GM18499 (cell line): ENCODE measurements around the gene COX8A.
"Not testable (repeated sequence)": the region's sequence is repeated elsewhere in the genome, so short reads cannot be mapped to it uniquely, and the experiment has no call there.

Experiments
- ATAC-seq: cut with Tn5 transposase; IDR thresholded peaks from one replicate; pipeline ENCODE4 v1.9.1; 2021; ENCODE audit warnings: moderate number of reproducible peaks; ENCODE audit not compliant: insufficient read depth, unreplicated experiment

Gene COX8A

DNA sequence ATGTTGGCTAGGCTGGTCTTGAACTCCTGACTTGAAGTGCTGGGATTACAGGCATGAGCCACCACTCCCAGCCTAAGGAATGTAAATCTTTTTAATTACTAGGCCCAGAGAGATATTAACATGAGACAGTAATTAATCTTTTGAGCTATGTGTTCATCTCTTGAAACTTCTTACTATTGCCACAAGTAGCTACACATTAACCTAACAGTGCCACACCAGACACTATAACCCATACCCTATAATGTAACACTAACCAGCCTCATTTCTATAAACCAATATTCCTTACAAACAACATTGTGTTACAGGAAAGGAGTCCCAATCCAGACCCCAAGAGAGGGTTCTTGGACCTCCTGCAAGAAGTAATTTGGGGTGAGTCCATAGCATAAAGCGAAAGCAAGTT is 8.0 kb upstream of the COX8A start:
- no peak for ATAC-seq

DNA sequence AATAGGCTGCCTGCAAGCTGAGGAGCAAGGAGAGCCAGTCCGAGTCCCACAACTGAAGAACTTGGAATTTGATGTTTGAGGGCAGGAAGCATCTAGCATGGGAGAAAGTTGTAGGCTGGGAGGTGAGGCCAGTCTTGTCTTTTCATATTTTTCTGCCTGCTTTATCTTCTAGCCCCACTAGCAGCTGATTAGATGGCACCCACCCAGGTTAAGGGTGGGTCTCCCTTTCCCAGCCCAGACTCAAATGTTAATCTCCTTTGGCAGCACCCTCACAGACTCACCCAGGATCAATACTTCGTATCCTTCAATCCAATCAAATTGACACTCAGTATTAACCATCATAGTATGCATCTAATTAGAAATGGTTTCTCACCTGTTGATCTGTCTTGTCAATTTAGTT is 5.0 kb upstream of the COX8A start:
- no peak for ATAC-seq

DNA sequence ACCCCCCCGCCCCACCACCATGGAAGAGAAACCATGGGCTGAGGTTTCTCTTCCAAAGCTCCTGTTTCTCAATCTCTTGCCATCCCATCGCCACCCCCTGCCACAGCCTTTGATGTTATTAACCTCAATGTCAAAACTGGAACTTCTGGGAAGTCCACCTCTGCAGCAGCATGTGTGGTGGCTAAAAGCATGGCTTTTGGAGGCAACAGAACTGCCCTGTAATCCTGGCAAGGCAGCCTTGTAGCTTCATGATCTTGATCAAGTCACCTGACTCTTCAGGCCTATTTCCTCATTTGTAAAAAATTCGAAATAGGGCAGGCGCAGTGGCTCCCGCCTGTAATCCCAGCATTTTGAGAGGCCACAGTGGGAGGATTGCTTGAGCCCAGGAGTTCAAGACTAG is 3.5 kb upstream of the COX8A start:
- no peak for ATAC-seq

DNA sequence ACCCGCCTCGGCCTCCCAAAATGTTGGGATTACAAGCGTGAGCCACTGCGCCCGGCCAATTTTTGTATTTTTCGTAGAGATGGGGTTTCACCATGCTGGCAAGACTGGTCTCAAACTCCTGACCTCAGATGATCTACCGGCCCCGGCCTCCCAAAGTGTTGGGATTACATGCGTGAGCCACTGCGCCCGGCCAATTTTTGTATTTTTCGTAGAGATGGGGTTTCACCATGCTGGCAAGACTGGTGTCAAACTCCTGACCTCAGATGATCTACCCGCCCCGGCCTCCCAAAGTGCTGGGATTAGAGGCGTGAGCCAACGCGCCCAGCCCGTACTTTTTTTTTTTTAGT is 535 bp upstream of the COX8A start:
- ATAC-seq, result not testable (repeated sequence)

DNA sequence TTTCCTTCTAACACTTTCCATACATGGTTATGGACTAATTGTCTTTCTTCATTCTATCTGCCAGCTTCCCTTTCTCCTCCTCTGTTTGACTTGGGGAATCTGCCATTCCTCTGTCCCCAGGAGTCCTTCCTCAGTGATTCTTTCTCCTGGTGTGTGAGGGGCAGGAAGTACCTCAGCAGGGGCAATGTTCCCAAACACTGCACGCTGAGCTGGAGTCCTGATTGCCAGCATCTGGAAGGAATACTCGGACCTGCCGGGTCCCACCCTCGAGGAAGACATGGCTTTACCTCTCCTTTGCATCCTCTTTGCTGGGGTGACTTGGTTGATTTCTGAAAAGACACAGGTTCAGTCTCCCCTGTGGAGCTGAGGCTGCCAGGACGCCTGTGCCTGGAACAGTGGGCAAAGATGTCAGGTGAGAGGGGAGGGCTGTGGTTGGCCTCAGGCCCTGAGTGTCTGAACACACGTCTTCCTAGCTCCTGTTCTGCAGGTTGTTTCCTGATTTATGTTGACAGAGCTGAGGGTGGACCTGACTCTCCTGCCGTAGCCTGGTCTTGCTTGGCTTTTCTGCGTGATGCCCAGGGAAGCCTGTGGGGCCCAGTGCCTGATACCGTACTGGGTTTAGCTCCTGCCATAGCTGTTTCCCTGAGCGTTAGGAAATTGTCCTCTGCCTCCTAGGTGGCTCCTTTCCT is 4.3 kb downstream of the COX8A start:
- ATAC-seq, result no peak

DNA sequence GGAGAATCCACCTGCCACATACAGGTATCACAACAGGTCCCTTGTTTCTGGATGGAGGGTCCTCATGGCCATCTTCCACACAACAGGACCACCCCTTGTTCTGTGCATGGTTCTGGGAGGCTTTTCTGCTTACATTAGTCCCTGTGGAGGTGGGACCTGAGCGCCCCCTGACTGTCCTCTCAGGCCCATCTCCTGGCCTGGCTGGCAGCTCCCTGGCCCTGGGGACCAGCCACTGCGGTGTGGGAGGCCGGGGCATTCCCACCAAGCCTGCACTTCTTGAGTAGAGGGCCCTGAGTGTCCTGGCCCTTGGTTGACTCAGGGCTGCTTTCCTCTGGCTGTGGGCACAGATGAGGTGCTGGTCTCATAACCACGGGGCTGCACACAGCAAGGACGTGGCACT is 5.0 kb downstream of the COX8A start:
- ATAC-seq, result no peak

DNA sequence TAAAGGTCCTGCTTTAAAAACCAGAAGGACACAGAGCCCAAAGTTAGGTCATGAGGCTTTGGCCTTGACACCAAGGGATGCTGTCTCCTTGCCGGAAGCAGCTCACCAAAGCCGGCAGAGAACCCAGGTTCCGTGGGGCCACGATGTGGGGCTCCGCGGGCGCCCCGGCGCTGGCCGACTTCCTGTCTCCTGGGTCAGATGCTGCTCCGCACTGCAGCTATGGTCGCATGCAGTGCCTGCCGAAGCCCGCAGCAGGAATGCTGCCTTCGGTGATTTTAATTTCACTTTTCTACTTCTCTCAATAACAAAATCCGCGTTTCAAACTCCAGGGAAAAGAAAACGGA is 11.4 kb downstream of the COX8A start:
- ATAC-seq, result no peak

DNA sequence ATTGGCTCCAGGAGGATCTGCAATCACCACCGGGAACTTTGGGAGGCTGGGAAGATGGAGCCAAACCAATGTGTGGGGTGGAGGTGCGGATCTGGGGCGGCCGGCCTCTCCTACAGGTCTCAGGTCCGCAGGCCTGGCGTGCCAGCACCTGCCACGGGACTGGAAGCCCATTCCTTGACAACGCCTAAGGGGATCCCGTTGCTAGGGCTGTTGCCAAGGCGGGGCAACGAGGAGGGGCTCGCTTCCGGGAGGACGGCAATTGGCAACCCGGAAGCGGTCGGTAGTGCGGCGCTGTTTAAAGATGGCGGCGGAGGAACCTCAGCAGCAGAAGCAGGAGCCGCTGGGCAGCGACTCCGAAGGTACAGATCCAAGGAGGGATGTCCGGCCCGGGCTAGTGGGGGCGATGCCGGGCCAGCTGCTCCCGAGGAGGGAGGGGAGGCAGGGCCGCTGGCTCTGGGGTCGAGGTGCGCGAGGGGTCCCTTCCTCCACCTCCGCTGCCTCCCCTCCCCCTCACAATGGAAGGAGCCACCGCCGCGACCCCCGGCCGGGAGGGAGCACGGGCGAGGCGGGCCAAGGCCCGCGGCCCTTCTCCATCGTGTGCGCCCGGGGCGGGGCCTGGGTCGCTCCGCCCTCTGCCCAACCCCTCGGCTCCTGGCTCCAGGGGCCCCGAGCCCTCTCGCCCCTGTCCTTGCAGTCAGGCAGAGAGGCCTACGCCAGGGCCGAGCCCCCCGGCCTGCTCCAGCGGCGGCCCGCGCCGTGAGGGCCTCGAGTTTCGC is 11.9 kb downstream of the COX8A start, which contains the start of gene OTUB1:
Gene OTUB1, plus strand, starts transcription at position 283 of the 776 bp plus-strand sequence. Its CDS starts 19 bp downstream, at position 302.
- ATAC-seq, result no peak

DNA sequence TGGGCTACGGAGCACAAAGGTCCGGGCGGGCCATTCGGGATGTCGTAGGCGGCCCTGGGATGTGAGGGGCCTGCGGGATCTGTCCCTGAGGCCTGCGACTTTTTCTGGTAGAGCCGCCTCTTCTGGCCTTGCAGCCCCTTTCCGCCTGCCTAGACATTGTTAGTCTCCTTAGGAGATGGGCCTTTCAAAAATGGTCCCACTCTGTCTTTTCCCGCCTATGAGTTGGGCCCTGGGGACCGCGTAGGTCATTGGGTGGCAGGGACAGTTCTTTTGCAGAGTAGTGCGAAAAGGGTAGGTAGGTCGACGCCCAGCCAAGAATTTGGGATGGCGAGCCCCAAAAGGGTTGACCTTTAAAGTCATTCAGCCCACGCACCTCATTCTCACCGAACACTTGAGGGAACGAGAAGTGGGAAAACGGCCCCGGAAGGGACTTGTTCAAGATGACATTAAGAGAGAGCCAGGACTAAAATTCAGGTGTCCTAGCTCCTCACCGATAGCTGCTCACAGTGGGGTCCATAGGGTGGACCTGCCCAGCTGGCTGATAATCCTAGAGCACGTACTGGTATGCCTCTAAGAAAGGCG is 12.6 kb downstream of the COX8A start:
- ATAC-seq, result no peak

DNA sequence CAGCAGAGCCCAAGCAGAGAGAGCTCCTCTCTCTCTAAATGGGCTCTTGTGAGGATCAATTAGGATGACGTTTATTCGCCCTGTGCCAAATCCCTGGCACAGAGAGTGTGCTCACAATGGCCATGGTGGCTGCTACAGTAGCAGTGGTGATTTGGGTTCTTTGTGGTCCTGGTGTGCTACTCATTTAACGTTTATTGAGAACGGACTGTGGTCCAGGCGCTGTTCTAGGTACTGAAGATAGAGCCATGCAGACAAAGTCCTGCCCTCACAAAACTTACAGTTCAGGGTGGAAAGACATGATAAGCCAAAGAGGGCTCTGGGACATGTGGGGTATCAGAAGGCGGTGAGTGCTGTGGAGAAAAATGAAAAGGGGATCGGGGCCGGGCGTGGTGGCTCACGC is 17.1 kb downstream of the COX8A start:
- no peak for ATAC-seq

DNA sequence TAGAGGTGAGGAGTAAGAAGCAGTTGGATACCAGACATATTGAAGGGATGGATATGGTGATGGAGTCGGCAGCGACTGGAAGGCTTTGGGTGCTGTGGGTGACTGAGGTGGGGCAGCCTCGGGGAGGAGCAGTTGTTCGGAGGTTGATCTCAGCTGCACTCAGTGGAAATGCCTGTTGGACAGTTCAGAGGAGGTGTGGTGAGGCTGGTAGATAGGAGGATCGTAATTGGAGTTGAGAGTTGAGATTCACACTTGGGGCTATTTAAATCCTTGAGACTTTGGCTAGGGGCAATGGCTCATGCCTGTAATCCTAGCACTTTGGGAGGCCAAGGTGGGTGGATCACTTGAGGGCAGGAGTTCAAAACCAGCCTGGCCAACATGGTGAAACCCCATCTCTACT is 18.7 kb downstream of the COX8A start:
- no peak for ATAC-seq

DNA sequence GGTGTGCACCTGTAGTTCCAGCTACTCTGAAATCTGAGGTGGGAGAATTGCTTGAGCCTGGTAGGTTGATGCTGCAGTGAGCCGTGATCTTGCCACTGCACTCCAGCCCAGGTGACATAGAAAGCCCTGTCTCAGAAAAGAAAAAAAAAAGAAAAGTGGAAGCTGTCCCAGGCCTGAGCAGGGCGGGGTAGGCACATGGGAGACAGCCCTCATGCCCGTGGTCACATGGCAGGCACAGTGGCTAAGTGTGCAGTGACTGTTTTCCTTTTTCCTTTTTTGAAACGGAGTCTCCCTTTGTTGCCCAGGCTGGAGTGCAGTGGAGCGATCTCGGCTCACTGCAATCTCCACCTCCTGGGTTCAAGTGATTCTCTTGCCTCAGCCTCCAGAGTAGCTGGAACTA is 19.6 kb downstream of the COX8A start:
- no peak for ATAC-seq

DNA sequence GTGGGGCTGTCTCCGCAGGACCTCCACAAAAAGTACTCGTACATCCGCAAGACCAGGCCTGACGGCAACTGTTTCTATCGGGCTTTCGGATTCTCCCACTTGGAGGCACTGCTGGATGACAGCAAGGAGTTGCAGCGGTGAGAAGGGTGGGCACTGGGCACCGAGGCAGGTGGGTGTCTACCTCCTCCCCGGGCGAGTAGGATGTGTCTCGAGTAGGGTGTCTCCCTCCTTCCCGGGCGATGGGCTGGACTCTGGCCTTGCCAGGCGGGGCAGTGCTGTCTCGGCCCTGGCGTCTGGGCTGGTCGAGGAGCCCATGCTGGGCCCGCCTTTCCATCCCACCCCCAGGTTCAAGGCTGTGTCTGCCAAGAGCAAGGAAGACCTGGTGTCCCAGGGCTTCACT is 22.1 kb downstream of the COX8A start:
- ATAC-seq, result no peak

DNA sequence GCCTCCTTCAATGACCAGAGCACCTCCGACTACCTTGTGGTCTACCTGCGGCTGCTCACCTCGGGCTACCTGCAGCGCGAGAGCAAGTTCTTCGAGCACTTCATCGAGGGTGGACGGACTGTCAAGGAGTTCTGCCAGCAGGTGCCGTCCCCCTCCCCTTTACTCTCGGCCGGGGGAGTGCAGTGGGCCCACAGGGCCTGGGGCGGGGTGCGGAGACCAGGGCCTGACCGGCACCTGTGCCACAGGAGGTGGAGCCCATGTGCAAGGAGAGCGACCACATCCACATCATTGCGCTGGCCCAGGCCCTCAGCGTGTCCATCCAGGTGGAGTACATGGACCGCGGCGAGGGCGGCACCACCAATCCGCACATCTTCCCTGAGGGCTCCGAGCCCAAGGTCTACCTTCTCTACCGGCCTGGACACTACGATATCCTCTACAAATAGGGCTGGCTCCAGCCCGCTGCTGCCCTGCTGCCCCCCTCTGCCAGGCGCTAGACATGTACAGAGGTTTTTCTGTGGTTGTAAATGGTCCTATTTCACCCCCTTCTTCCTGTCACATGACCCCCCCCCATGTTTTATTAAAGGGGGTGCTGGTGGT is 22.8 kb downstream of the COX8A start:
- ATAC-seq, result no peak

DNA sequence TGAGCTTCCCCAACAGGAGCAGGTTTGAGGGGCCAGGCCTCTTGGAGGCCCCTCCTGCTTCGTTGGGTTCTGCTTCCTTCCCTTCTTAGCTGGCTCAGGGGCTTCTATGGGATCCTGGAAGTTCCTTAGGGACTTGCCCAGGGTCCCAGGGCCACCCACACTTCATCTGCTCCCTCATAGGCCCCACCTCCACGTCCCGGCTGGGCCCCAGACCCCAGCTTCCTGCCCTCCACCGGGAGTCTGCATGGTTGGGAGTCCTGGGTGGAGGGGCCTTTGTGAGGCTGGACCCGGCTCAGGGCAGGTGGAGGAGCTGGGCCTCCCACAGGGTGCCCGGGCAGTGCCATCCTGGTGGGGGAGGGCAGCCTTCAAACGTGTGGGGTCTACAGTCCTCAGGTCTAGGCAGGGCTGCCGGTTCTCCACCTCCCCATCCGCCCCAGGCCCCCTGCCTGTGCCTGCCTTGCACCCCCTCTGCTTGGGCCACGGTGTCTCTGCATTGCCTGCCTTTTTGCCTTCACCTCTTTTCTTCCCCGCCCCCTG is 23.4 kb downstream of the COX8A start:
- no peak for ATAC-seq

DNA sequence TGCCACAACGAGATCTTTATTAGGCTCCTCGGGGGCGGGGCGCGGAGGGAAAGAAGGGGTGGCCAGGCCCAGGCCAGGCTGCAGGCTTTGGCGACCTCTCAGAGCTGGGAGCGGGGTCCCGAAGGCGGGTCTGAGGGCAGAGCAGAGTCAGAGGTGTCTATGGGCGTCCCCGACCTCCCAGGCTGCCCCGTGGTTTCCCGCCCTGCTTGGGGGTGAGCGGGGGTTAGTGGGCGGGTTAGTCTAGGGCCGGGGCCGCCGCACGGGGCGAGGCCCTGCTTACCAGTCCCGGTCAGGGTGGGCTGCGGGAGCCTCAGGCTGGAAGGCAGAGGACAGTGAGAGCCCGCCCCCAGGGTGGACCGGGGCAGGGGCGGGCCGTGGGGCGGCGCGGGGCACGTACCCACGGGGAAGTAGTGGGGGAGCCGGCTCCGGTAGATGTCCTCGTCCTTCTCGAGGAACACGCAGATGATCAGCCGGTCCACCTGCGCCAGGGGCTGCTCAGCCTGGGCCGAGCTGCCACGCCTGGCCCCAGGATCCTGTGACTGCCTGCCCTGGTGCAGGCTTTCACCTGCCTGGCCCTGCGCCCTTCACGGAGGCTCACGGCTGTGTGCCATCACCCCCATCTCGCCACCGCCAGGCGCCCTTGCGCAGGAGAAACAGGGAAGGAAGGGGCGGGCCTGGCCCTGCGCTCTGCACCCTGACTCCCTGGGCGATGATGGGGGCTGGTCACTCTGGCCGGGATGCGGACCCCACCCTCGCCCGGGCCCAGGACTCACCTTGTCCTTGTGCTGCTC is 24.3 kb downstream of the COX8A start:
- ATAC-seq, result no peak

DNA sequence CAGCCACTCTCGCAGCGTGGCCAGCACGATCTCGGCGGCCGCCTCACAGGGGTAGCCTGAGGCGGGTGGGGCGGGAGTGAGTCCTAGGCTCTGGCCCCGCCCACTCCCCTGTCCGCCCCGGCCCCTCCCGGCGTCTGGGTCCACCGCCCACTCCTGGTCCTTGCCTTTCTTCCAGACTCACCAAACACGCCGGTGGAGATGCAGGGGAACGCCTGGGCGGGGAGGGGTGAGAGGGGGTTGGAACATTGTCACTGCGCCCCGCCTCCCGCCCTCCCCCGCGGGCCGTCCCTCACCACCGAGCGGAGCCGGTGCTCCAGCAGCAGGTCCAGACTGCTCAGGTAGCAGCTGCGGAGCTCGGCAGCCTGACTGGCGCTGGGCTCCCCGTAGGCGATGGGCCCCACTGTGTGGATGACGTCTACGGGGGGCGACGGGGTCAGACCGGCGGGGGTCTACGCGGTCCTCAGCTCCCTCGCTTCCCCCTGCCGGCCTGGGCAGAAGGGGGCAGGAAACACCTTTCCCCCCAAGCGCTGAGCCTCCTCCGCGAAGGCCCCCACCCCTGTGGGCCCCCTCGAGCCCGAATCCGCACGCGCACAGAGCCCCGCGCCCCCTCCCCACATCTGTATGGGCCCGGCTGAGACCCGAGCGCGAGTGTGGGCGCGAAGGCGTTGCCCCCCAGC is 25.1 kb downstream of the COX8A start:
- no peak for ATAC-seq

DNA sequence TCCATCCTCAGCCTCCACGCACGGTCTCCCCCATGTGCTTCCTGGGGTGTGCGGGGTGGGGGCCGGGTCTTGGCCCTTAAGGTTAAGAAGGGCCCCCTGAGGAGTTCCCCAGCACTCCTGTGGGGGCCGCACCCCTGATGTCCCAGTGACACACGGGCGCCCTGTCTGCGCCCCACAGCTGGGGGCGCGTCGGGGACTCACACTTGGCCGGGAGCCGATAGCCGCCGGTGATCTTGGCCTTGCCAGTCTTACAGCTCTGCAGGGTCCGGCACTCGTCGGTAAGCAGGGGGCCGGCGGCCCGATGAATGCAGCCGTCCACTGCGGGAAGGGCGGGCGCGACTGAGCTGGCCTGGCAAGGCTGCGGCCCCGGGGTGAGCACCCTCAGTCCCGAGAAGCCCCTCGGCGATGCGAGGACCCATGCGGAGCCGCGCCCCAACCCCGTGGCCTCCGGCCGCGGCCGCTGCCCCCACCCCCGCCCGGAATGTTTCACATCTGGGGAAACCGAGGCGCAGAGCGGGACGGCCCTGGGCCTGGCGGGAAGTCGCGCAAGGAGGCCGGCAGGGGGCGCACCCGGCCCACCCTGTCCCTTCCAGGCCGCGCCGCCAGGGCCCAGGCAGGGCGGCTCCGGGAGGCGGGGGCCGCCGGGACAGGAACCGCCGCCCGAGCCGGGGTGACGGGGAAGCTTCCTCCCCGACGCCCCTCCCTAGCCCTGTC is 25.8 kb downstream of the COX8A start:
- no peak for ATAC-seq
